Spleen (tissue), 11 donors: ENCODE measurements around the gene SPATC1L. TPM values are rescaled to one million over a fixed set of nuclear protein-coding genes. Genes with fewer than 3 reads are reported as not detected.

ENCODE experiments used
- DNase-seq: peaks from one replicate; pipeline ENCODE4 v3.0.0-alpha.2; 2020
- H3K27ac ChIP-seq, 8 donors: fragments of 200-600 bp; sonication (generic) in 7 of 8; 1 replicate in 4 of 8; 2 replicates in 4 of 8; pipeline versions ENCODE4 v1.5.0 to v1.8.0; 2016 to 2021; ENCODE audit warnings: inconsistent platforms in 4 of 8, mild to moderate bottlenecking in 4 of 8, moderate library complexity in 1 of 8
- H3K27me3 ChIP-seq, 7 donors: fragments of 200-600 bp; sonication (generic) in 6 of 7; replicated peaks in 1 of 7; 1 replicate in 4 of 7; 2 replicates in 3 of 7; pipeline versions ENCODE4 v1.5.0 to v1.8.0; 2016 to 2021; ENCODE audit warnings: inconsistent platforms in 3 of 7, mild to moderate bottlenecking in 1 of 7
- H3K36me3 ChIP-seq, 6 donors: fragments of 200-600 bp; sonication (generic) in 5 of 6; 1 replicate in 4 of 6; 2 replicates in 2 of 6; pipeline versions ENCODE4 v1.5.0 to v1.8.0; 2016 to 2021; ENCODE audit warnings: inconsistent platforms in 2 of 6
- H3K4me1 ChIP-seq, 6 donors: fragments of 200-600 bp; sonication (generic) in 5 of 6; 1 replicate in 3 of 6; 2 replicates in 3 of 6; pipeline versions ENCODE4 v1.5.0 to v1.8.0; 2016 to 2021; ENCODE audit warnings: inconsistent platforms in 3 of 6
- H3K4me3 ChIP-seq, 8 donors: fragments of 200-600 bp; sonication (generic) in 7 of 8; 1 replicate in 4 of 8; 2 replicates in 4 of 8; pipeline versions ENCODE4 v1.5.0 to v1.8.0; 2016 to 2021; ENCODE audit warnings: inconsistent platforms in 4 of 8, mild to moderate bottlenecking in 4 of 8, moderate library complexity in 2 of 8
- H3K9me3 ChIP-seq, 8 donors: fragments of 200-600 bp; sonication (generic) in 7 of 8; 1 replicate in 4 of 8; 2 replicates in 4 of 8; pipeline versions ENCODE4 v1.5.0 to v1.8.0; 2016 to 2021; ENCODE audit warnings: inconsistent platforms in 4 of 8
- CTCF ChIP-seq, 11 experiments: fragments of 200-600 bp in 7 of 11; fragments of 450-650 bp in 4 of 11; sonication (generic) in 4 of 11; IDR thresholded peaks in 8 of 11; conservative IDR thresholded peaks in 3 of 11; 1 replicate in 7 of 11; 2 replicates in 4 of 11; pipeline versions ENCODE4 v1.4.0 to v1.8.0; 2016 to 2021; ENCODE audit warnings: antibody characterized with exemption in 11 of 11, inconsistent platforms in 4 of 11, mild to moderate bottlenecking in 1 of 11
- POLR2A ChIP-seq, 3 donors: fragments of 450-650 bp; IDR thresholded peaks; one replicate each; pipeline ENCODE4 v1.5.1; 2017; ENCODE audit warnings: antibody characterized with exemption in 3 of 3, mild to moderate bottlenecking in 1 of 3
- POLR2AphosphoS5 ChIP-seq, 3 donors: sonication (generic); formaldehyde crosslinking; IDR thresholded peaks; one replicate each; pipeline ENCODE4 v1.5.1; 2017; ENCODE audit warnings: antibody characterized with exemption in 3 of 3
- WGBS, 5 donors: extraction: QIAGEN DNeasy Blood & Tissue Kit in 3 of 5; methylation state at CpG; one replicate each; pipeline versions ENCODE4 v1.1.5 to v1.1.7; 2013 to 2018; 5-methylcytosine and 5-hydroxymethylcytosine counted together
- intact Hi-C: fragments of 100-400 bp; cut with DNase I; formaldehyde crosslinking; loops from one replicate; pipeline ENCODE4 v1.15.0; 2023; ENCODE audit warnings: low total_unique reads
- polyA plus RNA-seq, 3 donors: library from polyadenylated mRNA; stranded (reverse); fragments of 200-250 nt; gene quantifications; one replicate each; pipeline ENCODE4 v1.2.1, GENCODE V29; 2013
- total RNA-seq, 7 donors: library from RNA; depleted of rRNA in 3 of 7; stranded (reverse); fragments of >200 nt in 3 of 7; fragmentation: NEBNext Ultra II Directional in 4 of 7; extraction: Animal tissue kit (Norgen Biotek cat#: 25700) in 4 of 7; gene quantifications; one replicate each; pipeline versions ENCODE4 v1.1.0 to v1.2.1, GENCODE V29; 2016 to 2021
- donor health status: healthy with polysubstance abuse.
- donor health status: DM: no; HTN: no; CAD: no; lungs with moderate emphysema.
- donor health status: DM: no; HTN: no; CAD: no.
- donor health status: Bipolar disorder and iron deficiency.
- donor health status: healthy.
- donor health status: DM: no; HTN: no; CAD: no.
- donor health status: DM: yes; HTN: yes; CAD: no.

SPATC1L gene
- total and polyA plus RNA-seq, 10 donors, result 4.4 to 13.4 (median 9.8) TPM

DNA sequence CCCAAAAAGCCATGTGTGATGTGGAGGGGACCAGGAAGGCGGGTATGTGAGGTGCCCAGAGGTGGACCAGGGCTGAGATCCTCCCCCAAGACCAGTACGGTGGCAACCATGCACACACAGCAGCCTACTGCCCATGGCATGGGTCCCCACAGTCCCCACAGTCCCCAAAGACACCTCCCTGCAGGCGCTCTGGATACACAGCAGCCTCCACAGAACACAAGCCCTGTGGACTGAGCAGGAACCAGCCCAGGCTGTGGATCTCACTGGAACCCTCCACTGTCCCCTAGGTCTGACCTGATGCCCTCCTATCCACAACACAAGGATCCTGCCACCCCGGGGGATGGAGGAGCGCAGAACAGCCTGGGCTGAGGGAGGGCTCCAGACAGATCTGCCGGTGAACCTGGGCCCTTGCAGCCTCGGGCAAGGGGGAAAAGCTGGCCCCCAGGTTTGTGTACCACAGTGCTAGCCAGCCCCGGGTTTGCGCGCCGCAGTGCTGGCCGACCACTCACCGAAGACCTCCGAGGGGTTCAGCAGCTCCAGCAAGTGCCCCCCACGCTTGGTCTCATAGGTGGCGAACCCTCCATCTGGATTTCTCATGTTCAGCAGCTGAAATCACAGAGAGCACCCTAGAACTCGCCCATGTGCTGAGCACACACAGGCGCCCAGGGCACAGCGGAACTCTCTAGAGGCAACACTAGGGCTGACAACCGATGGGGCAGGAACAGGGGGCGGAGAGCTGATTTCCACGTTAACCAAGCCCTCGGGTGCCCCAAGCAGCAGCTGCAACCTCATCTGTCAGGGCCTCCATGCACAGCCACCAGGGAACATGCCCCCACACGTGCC is 22.1 kb upstream of the SPATC1L start:
- intact Hi-C loops, result no loop called here

DNA sequence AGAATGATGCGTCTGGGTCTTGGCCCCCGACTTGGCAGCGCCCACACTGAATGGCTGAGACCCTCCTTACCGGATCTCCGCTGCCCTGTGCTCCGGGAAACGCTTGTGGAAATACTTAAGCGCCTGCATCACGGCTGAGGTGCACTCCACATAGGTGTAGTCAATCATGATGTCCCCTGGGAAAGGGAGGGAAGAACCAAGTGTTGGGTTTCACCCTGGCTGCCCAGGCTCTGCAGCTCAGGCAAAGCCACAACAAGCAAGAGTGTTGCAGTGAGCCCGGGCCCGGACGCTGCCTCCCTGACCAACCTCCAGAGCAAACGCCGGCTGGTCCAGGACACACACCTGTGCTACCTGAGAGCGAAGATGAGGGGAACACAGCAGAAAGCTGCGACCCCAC is 21.5 kb upstream of the SPATC1L start:
- intact Hi-C loops, result no loop called here
- Histone ChIP-seq H3K9me3 (no peaks in the 10 kb centered on the region), H3K4me1 (no peaks in the 10 kb centered on the region), H3K36me3 (peaks cover 0 to 83% (median 52%) of the 10 kb centered on the region in 6 donors), H3K27me3 (no peaks in the 10 kb centered on the region), H3K4me3 (no peak overlapping the region), H3K27ac (no peak overlapping the region)
- TF ChIP-seq POLR2A (IDR thresholded peaks at IDR 0.05) (no peak), POLR2AphosphoS5 (IDR thresholded peaks at IDR 0.05) (no peak), CTCF (IDR thresholded peaks at IDR 0.05 in 8 of 11, conservative IDR thresholded peaks at IDR 0.05 in 3 of 11) (no peak)
- DNase-seq, result peak; percentile 65
- whole genome bisulfite sequencing, 5 donors, result 93 to 98% (median 96%) methylated on average over 11 to 16 of the region's 16 CpGs

More for the DNA sequence above, 22.1 kb upstream of the SPATC1L start:
- no peaks in the 10 kb centered on the region for H3K4me1 ChIP-seq
- H3K4me3 ChIP-seq, result no peak overlapping the region
- H3K36me3 ChIP-seq, result peaks cover 0 to 89% (median 52%) of the 10 kb centered on the region in 6 donors
- no peak overlapping the region for H3K27ac ChIP-seq
- H3K9me3 ChIP-seq, result no peaks in the 10 kb centered on the region
- DNase-seq, result peak; percentile 66
- no peak for TF ChIP-seq POLR2AphosphoS5 (IDR thresholded peaks at IDR 0.05)
- no peak for TF ChIP-seq CTCF (IDR thresholded peaks at IDR 0.05 in 8 of 11, conservative IDR thresholded peaks at IDR 0.05 in 3 of 11)
- no peak for TF ChIP-seq POLR2A (IDR thresholded peaks at IDR 0.05)
- 93 to 96% (median 94%) methylated on average over 15 to 24 of the region's 24 CpGs for WGBS, 5 donors
- no peaks in the 10 kb centered on the region for H3K27me3 ChIP-seq

DNA sequence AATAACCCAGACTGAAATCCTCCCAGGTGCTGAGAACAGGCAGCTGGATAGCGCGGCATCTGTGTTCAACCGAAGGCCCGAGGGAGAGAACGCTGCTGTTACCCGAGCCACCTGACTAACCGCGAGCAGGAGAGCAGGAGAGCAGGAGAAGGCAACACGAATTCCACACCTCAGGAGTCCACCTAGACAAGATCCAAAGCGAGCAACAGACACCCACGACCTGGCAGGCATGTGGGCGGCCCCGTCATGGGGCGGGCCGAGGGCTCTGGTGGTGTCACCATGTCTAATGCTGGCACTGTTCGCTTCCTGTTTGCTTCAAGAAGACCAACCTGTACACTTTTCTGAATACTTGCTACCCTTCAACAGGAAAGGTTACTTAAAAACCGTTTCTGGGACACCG is 20.9 kb upstream of the SPATC1L start:
- H3K27ac ChIP-seq, result no peak overlapping the region
- H3K4me1 ChIP-seq, result no peaks in the 10 kb centered on the region
- DNase-seq, result peak; percentile 43
- 87 to 92% (median 91%) methylated on average over 18 of the region's 18 CpGs for whole genome bisulfite sequencing, 5 donors
- intact Hi-C loops, result no loop called here
- no peak for TF ChIP-seq CTCF (IDR thresholded peaks at IDR 0.05 in 8 of 11, conservative IDR thresholded peaks at IDR 0.05 in 3 of 11)
- no peak for TF ChIP-seq POLR2A (IDR thresholded peaks at IDR 0.05)
- TF ChIP-seq POLR2AphosphoS5 (IDR thresholded peaks at IDR 0.05), result no peak
- H3K36me3 ChIP-seq, result peaks cover 0 to 83% (median 51%) of the 10 kb centered on the region in 6 donors
- no peaks in the 10 kb centered on the region for H3K9me3 ChIP-seq
- no peaks in the 10 kb centered on the region for H3K27me3 ChIP-seq
- H3K4me3 ChIP-seq, result no peak overlapping the region

- Histone ChIP-seq H3K9me3 (no peaks in the 10 kb centered on the region), H3K27me3 (no peaks in the 10 kb centered on the region), H3K27ac (peak overlapping the region in 1 of 8 donors; percentile 4), H3K4me1 (no peaks in the 10 kb centered on the region), H3K36me3 (peaks cover 0 to 80% (median 48%) of the 10 kb centered on the region in 6 donors), H3K4me3 (no peak overlapping the region)
- intact Hi-C loops, result no loop called here
- WGBS, 5 donors, result 93 to 98% (median 96%) methylated on average over 8 of the region's 8 CpGs
- no peak for DNase-seq
- TF ChIP-seq POLR2AphosphoS5 (IDR thresholded peaks at IDR 0.05), result no peak
- TF ChIP-seq POLR2A (IDR thresholded peaks at IDR 0.05), result no peak
Measured at GRCh38 chr21:46203203-46203600, 18.9 kb upstream of the SPATC1L start.
